Measurements from ENCODE around the gene APOL1. TPM values are rescaled to one million over a fixed set of nuclear protein-coding genes. Genes with fewer than 3 reads are reported as not detected.

APOL1 gene
- total and polyA plus RNA-seq, 2 of the 13 experiments (the other 11 are each of a cell fraction or from before 2014, with no cell fraction given), result 20.3 to 75.0 TPM

- no peak for TF ChIP-seq ZNF263 (CRISPR knock-in tag; IDR thresholded peaks at IDR 0.05)
- no peak for TF ChIP-seq ZNF576 (CRISPR knock-in tag; IDR thresholded peaks at IDR 0.05)
- TF ChIP-seq ZFP90 (CRISPR knock-in tag; IDR thresholded peaks at IDR 0.05; ENCODE audit: borderline replicate concordance), result no peak
- TF ChIP-seq BATF2 (CRISPR knock-in tag; IDR thresholded peaks at IDR 0.05), result no peak
- no peak for TF ChIP-seq ZNF441 (CRISPR knock-in tag; IDR thresholded peaks at IDR 0.05; ENCODE audit: borderline replicate concordance)
- TF ChIP-seq ZNF720 (CRISPR knock-in tag; IDR thresholded peaks at IDR 0.05), result no peak
- no peak for TF ChIP-seq FOSL1 (CRISPR knock-in tag; IDR thresholded peaks at IDR 0.05; ENCODE audit: borderline replicate concordance)
- TF ChIP-seq ZBTB33 (CRISPR knock-in tag; IDR thresholded peaks at IDR 0.05), result 0 out of 2 replicates have a peak, but pooled peaks have one; percentile 43
- peak; percentile 52; the same call in 1 of the 2 replicates for TF ChIP-seq MIER3 (CRISPR knock-in tag; IDR thresholded peaks at IDR 0.05; ENCODE audit: borderline replicate concordance)
- peak; percentile 62; the same call in 1 of the 2 replicates for TF ChIP-seq HOXA3 (CRISPR knock-in tag; IDR thresholded peaks at IDR 0.05)
- TF ChIP-seq ZNF281 (CRISPR knock-in tag; IDR thresholded peaks at IDR 0.05; ENCODE audit: borderline replicate concordance), result no peak
- TF ChIP-seq KDM1A (CRISPR knock-in tag; IDR thresholded peaks at IDR 0.05), result no peak
- no peak; the same call in 1 of the 2 replicates for TF ChIP-seq ZNF451 (CRISPR knock-in tag; IDR thresholded peaks at IDR 0.05)
- TF ChIP-seq ISL2 (CRISPR knock-in tag; IDR thresholded peaks at IDR 0.05), result peak; percentile 30; the same call in 1 of the 2 replicates
- no peak for TF ChIP-seq RAD51 (IDR thresholded peaks at IDR 0.05; ENCODE audit: borderline replicate concordance)
- no peak for TF ChIP-seq MLLT10 (CRISPR knock-in tag; IDR thresholded peaks at IDR 0.05)
- peak; percentile 44; the same call in 1 of the 2 replicates for TF ChIP-seq ZNF770 (CRISPR knock-in tag; IDR thresholded peaks at IDR 0.05)
- no peak for TF ChIP-seq NR0B2 (CRISPR knock-in tag; IDR thresholded peaks at IDR 0.05)
- no peak for TF ChIP-seq TRIM24 (CRISPR knock-in tag; IDR thresholded peaks at IDR 0.05)
Observed at GRCh38 chr22:36239401-36240171, 13.3 kb upstream of the APOL1 start, which contains the start of gene APOL2 (continued).
